Endodermal cell (in vitro differentiated cells): ENCODE measurements around the gene RNASE11. TPM values are rescaled to one million over a fixed set of nuclear protein-coding genes. Genes with fewer than 3 reads are reported as not detected.

ENCODE experiments used
- DNase-seq: peaks from one replicate; pipeline ENCODE4 v3.0.0-alpha.2; 2017
- H3K27ac ChIP-seq: 2 replicates; pipeline ENCODE4 v1.5.1; 2013; ENCODE audit warnings: mild to moderate bottlenecking, low read depth, low read length, moderate library complexity
- H3K27me3 ChIP-seq: 2 replicates; pipeline ENCODE4 v1.6.1; 2013; ENCODE audit warnings: mild to moderate bottlenecking, low read length, moderate library complexity; ENCODE audit not compliant: insufficient read depth, control insufficient read depth, poor library complexity, severe bottlenecking
- H3K36me3 ChIP-seq: 2 replicates; pipeline ENCODE4 v1.7.0; 2013; ENCODE audit warnings: mild to moderate bottlenecking, low read length, moderate library complexity; ENCODE audit not compliant: control insufficient read depth, insufficient read depth
- H3K4me1 ChIP-seq: one replicate; pipeline ENCODE4 v1.7.0; 2013; ENCODE audit warnings: low read length; ENCODE audit not compliant: control insufficient read depth, insufficient read depth
- H3K4me3 ChIP-seq: 2 replicates; pipeline ENCODE4 v1.5.1; 2013; ENCODE audit warnings: mild to moderate bottlenecking, low read length, moderate library complexity
- H3K9ac ChIP-seq: 2 replicates; pipeline ENCODE4 v1.6.1; 2013; ENCODE audit warnings: mild to moderate bottlenecking, low read length, moderate library complexity; ENCODE audit not compliant: poor library complexity, severe bottlenecking; ENCODE audit errors: extremely low read depth
- H3K9me3 ChIP-seq: 2 replicates; pipeline ENCODE4 v1.6.1; 2013; ENCODE audit warnings: mild to moderate bottlenecking, low read length, moderate library complexity; ENCODE audit not compliant: control insufficient read depth
- H3K27ac Mint-ChIP-seq: 2 replicates; pipeline ENCODE4 v1.8.0; 2020; ENCODE audit warnings: mixed read lengths
- H3K27me3 Mint-ChIP-seq: 2 replicates; pipeline ENCODE4 v1.8.0; 2021; ENCODE audit warnings: mild to moderate bottlenecking, mixed read lengths; ENCODE audit not compliant: insufficient read depth
- H3K36me3 Mint-ChIP-seq: 2 replicates; pipeline ENCODE4 v1.8.0; 2020; ENCODE audit warnings: low read depth, mixed read lengths
- H3K4me1 Mint-ChIP-seq: 2 replicates; pipeline ENCODE4 v1.8.0; 2020; ENCODE audit warnings: mixed read lengths
- H3K4me3 Mint-ChIP-seq: 2 replicates; pipeline ENCODE4 v1.8.0; 2020; ENCODE audit warnings: mild to moderate bottlenecking, moderate library complexity, mixed read lengths
- H3K9me3 Mint-ChIP-seq: 2 replicates; pipeline ENCODE4 v1.8.0; 2020; ENCODE audit warnings: mild to moderate bottlenecking, mixed read lengths
- WGBS, 2 experiments: methylation state at CpG; one replicate each; pipeline versions ENCODE4 v1.1.5 to v1.1.7; 2013; ENCODE audit warnings: missing lambda C conversion rate in 2 of 2, mixed read lengths in 1 of 2; ENCODE audit not compliant: insufficient coverage in 1 of 2, insufficient read length in 1 of 2; 5-methylcytosine and 5-hydroxymethylcytosine counted together
- total RNA-seq, 2 donors: library from RNA; stranded (reverse); fragmentation: NEBNext Ultra II Directional in 1 of 2; extraction: Animal tissue kit (Norgen Biotek cat#: 25700) in 1 of 2; gene quantifications; 2 replicates in 1 of 2; 3 replicates in 1 of 2; pipeline ENCODE4 v1.2.1, GENCODE V29; 2021
- TF ChIP-seq, protein P1 (sequence below): fragments of 200-600 bp; sonication (generic); conservative IDR thresholded peaks from 2 replicates; pipeline ENCODE4 v1.5.0; 2021; ENCODE audit warnings: antibody characterized with exemption, mild to moderate bottlenecking

The RNASE11 gene
- total RNA-seq, 2 donors from 2014 or later: not detected

DNA sequence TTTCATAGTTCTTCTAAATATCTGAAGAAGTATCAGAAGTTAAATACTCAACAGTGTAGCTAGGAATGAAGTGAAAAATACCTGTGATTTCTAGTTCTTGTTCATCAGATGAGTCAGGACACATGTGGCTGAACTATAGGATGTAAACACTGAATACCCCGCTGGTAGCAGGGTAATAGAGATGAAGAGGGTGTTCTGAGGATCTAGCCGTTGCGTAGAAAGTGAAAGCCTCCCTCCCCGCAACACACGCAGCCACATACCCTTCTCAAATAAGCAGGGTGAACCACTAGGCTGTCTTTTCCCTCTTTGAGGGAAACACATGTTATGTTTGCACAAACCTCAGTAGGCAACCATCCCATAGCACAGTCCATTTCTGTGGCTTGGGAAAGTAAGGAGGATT is 19.8 kb upstream of the RNASE11 start:
- Histone ChIP-seq H3K9me3 (no peaks in the 10 kb centered on the region), H3K36me3 (no peaks in the 10 kb centered on the region), H3K27me3 (no peaks in the 10 kb centered on the region), H3K4me1 (no peaks in the 10 kb centered on the region), H3K9ac (no peak overlapping the region), H3K4me3 (no peak overlapping the region), H3K27ac (no peak overlapping the region)
- Mint-ChIP-seq H3K27ac (no peak overlapping the region), H3K4me1 (no peaks in the 10 kb centered on the region), H3K9me3 (no peaks in the 10 kb centered on the region), H3K4me3 (no peak overlapping the region), H3K36me3 (no peaks in the 10 kb centered on the region), H3K27me3 (no peaks in the 10 kb centered on the region)
- 97% methylated on average over 5 of the region's 5 CpGs; no CpG with 5 or more reads in 1 of the 2 experiments for WGBS, 2 experiments
- TF ChIP-seq, protein P1, sequence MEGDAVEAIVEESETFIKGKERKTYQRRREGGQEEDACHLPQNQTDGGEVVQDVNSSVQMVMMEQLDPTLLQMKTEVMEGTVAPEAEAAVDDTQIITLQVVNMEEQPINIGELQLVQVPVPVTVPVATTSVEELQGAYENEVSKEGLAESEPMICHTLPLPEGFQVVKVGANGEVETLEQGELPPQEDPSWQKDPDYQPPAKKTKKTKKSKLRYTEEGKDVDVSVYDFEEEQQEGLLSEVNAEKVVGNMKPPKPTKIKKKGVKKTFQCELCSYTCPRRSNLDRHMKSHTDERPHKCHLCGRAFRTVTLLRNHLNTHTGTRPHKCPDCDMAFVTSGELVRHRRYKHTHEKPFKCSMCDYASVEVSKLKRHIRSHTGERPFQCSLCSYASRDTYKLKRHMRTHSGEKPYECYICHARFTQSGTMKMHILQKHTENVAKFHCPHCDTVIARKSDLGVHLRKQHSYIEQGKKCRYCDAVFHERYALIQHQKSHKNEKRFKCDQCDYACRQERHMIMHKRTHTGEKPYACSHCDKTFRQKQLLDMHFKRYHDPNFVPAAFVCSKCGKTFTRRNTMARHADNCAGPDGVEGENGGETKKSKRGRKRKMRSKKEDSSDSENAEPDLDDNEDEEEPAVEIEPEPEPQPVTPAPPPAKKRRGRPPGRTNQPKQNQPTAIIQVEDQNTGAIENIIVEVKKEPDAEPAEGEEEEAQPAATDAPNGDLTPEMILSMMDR: no peak
- DNase-seq: peak; percentile 36

DNA sequence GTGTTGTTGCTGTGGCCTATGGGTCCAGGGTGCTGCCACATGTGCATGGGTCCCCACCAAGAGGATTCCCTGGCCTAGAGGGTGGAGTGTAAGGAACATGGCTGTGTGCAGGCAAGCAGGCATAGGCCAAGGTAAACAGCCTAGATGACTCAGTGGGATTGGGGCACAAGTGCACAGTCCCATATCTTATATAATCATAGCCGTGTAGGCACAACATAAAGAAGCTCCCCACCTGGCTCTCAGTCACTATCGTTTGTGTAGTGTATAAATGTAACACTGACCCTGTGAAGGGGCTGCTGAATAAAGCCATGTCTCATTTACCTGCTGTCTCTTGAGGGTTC is 19.1 kb upstream of the RNASE11 start:
- Mint-ChIP-seq H3K4me3 (no peak overlapping the region), H3K9me3 (no peaks in the 10 kb centered on the region), H3K27me3 (no peaks in the 10 kb centered on the region), H3K36me3 (no peaks in the 10 kb centered on the region), H3K27ac (no peak overlapping the region), H3K4me1 (no peaks in the 10 kb centered on the region)
- no peak for DNase-seq
- TF ChIP-seq, protein P1: no peak
- Histone ChIP-seq H3K4me3 (no peak overlapping the region), H3K27me3 (no peaks in the 10 kb centered on the region), H3K36me3 (no peaks in the 10 kb centered on the region), H3K9me3 (no peaks in the 10 kb centered on the region), H3K27ac (no peak overlapping the region), H3K4me1 (no peaks in the 10 kb centered on the region), H3K9ac (no peak overlapping the region)
- 76 to 95% methylated on average over 2 of the region's 2 CpGs for WGBS, 2 experiments

DNA sequence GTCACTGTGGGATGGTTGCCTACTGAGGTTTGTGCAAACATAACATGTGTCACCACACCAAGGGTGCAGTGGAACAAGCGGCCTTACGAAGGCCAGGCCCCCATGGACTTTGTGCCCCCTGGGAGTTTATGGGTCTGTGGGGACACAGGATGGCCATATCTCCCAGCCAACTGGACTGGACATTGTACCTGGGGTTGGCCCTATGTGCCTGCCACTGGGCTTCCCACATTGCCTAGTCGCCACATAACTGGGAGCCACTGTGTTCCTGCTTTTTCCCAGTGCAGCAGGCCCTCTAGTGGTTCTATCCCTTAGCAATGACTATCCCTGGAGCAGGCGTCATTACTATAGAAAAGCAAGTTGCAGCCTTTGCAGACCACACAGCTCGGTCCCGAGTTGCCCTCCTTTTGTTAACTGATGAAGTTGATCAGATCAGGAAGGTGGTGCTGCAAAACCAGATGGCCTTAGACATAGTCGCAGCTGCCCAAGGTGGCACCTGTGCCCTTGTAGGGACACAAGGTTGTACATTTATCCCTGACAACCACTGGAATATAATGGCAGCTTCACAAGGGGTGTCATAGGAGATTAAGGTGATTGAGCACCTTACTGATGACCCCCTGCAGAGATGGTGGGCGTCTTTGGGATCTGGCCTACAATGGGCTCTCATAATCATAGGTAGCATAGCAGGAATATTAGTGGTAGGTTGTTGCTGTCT is 18.5 kb upstream of the RNASE11 start:
- H3K36me3 Mint-ChIP-seq: no peaks in the 10 kb centered on the region

More for the DNA sequence above, 18.5 kb upstream of the RNASE11 start:
- no peaks in the 10 kb centered on the region for H3K9me3 Mint-ChIP-seq
- DNase-seq: peak; percentile 84
- H3K4me1 Mint-ChIP-seq: no peaks in the 10 kb centered on the region
- H3K27ac Mint-ChIP-seq: no peak overlapping the region
- H3K9ac ChIP-seq: no peak overlapping the region
- H3K27me3 ChIP-seq: no peaks in the 10 kb centered on the region
- no peak overlapping the region for H3K4me3 Mint-ChIP-seq
- H3K9me3 ChIP-seq: no peaks in the 10 kb centered on the region
- WGBS, 2 experiments: 22 to 52% methylated on average over 4 to 8 of the region's 8 CpGs
- H3K36me3 ChIP-seq: no peaks in the 10 kb centered on the region
- TF ChIP-seq, protein P1: peak; percentile 89
- no peaks in the 10 kb centered on the region for H3K27me3 Mint-ChIP-seq
- H3K4me3 ChIP-seq: no peak overlapping the region
- H3K4me1 ChIP-seq: no peaks in the 10 kb centered on the region
- H3K27ac ChIP-seq: no peak overlapping the region
